ENCODE results near the gene RASA2. TPM values are rescaled to one million over a fixed set of nuclear protein-coding genes. Genes with fewer than 3 reads are reported as not detected.

RASA2 gene
- total and polyA plus RNA-seq, 2 of the 8 experiments (the other 6 are each of a cell fraction or from before 2014, with no cell fraction given), result 3.5 to 15.9 TPM

DNA sequence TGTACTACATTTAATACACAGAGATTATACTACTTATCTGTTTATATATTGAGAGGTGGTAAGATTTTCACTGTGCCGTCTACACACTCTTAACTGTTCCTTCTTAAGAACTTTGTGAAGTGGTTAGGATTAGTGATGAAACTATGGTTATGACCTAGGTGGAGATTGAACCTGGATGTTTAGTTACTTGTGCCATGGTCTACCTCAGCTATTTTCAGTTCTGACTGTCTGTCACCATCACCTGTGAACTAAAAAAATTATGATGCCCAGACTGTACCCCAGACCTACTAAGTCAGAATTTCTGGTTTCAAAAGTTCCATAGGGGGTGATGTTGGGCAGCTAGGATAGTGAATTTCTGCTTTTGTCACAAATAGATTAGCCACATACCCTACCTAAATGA is 6.4 kb downstream of the RASA2 start (continued):
- TF ChIP-seq, protein P1, sequence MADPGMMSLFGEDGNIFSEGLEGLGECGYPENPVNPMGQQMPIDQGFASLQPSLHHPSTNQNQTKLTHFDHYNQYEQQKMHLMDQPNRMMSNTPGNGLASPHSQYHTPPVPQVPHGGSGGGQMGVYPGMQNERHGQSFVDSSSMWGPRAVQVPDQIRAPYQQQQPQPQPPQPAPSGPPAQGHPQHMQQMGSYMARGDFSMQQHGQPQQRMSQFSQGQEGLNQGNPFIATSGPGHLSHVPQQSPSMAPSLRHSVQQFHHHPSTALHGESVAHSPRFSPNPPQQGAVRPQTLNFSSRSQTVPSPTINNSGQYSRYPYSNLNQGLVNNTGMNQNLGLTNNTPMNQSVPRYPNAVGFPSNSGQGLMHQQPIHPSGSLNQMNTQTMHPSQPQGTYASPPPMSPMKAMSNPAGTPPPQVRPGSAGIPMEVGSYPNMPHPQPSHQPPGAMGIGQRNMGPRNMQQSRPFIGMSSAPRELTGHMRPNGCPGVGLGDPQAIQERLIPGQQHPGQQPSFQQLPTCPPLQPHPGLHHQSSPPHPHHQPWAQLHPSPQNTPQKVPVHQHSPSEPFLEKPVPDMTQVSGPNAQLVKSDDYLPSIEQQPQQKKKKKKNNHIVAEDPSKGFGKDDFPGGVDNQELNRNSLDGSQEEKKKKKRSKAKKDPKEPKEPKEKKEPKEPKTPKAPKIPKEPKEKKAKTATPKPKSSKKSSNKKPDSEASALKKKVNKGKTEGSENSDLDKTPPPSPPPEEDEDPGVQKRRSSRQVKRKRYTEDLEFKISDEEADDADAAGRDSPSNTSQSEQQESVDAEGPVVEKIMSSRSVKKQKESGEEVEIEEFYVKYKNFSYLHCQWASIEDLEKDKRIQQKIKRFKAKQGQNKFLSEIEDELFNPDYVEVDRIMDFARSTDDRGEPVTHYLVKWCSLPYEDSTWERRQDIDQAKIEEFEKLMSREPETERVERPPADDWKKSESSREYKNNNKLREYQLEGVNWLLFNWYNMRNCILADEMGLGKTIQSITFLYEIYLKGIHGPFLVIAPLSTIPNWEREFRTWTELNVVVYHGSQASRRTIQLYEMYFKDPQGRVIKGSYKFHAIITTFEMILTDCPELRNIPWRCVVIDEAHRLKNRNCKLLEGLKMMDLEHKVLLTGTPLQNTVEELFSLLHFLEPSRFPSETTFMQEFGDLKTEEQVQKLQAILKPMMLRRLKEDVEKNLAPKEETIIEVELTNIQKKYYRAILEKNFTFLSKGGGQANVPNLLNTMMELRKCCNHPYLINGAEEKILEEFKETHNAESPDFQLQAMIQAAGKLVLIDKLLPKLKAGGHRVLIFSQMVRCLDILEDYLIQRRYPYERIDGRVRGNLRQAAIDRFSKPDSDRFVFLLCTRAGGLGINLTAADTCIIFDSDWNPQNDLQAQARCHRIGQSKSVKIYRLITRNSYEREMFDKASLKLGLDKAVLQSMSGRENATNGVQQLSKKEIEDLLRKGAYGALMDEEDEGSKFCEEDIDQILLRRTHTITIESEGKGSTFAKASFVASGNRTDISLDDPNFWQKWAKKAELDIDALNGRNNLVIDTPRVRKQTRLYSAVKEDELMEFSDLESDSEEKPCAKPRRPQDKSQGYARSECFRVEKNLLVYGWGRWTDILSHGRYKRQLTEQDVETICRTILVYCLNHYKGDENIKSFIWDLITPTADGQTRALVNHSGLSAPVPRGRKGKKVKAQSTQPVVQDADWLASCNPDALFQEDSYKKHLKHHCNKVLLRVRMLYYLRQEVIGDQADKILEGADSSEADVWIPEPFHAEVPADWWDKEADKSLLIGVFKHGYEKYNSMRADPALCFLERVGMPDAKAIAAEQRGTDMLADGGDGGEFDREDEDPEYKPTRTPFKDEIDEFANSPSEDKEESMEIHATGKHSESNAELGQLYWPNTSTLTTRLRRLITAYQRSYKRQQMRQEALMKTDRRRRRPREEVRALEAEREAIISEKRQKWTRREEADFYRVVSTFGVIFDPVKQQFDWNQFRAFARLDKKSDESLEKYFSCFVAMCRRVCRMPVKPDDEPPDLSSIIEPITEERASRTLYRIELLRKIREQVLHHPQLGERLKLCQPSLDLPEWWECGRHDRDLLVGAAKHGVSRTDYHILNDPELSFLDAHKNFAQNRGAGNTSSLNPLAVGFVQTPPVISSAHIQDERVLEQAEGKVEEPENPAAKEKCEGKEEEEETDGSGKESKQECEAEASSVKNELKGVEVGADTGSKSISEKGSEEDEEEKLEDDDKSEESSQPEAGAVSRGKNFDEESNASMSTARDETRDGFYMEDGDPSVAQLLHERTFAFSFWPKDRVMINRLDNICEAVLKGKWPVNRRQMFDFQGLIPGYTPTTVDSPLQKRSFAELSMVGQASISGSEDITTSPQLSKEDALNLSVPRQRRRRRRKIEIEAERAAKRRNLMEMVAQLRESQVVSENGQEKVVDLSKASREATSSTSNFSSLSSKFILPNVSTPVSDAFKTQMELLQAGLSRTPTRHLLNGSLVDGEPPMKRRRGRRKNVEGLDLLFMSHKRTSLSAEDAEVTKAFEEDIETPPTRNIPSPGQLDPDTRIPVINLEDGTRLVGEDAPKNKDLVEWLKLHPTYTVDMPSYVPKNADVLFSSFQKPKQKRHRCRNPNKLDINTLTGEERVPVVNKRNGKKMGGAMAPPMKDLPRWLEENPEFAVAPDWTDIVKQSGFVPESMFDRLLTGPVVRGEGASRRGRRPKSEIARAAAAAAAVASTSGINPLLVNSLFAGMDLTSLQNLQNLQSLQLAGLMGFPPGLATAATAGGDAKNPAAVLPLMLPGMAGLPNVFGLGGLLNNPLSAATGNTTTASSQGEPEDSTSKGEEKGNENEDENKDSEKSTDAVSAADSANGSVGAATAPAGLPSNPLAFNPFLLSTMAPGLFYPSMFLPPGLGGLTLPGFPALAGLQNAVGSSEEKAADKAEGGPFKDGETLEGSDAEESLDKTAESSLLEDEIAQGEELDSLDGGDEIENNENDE (IDR thresholded peaks at IDR 0.05; ENCODE audit: insufficient replicate concordance, low read length), result no peak

All from H1 (cell line).